Stimulated activated CD8-positive, alpha-beta memory T cell treated with anti-CD3 and anti-CD28 coated beads, Interleukin-4, amount 100 ng/mL, for 1 hour (primary cell): ENCODE data around the gene ARPC5L.
"Not testable (repeated sequence)": the region's sequence is repeated elsewhere in the genome, so short reads cannot be mapped to it uniquely, and the experiment has no call there.

ENCODE experiments used
- DNase-seq, 2 donors: peaks; one replicate each; pipeline ENCODE4 v3.0.0-alpha.2; 2020; ENCODE audit warnings: low read depth in 2 of 2, low spot score in 1 of 2

Gene ARPC5L

GRCh38 chr9:124861342-124862229, at the start of gene ARPC5L, which contains the start of gene RPL35:
Gene ARPC5L, plus strand, starts transcription at chr9:124862130. Its CDS starts 7,161 bp downstream, at chr9:124869291.
Gene RPL35, minus strand, starts transcription at chr9:124861957. Its CDS starts 45 bp downstream, at chr9:124861912.
- peak; percentile 82 to 92 for DNase-seq

- no peak for DNase-seq
These were observed 49.5 kb upstream of the ARPC5L start for GRCh38 chr9:124812441-124812876.

GRCh38 chr9:124813041-124813440, 48.9 kb upstream of the ARPC5L start:
- DNase-seq = no peak

- DNase-seq = no peak
These were observed 48.3 kb upstream of the ARPC5L start for GRCh38 chr9:124813501-124814163.

GRCh38 chr9:124814164-124814535, 47.8 kb upstream of the ARPC5L start:
- DNase-seq = no peak

GRCh38 chr9:124815601-124816000, 46.3 kb upstream of the ARPC5L start:
- DNase-seq = no peak

GRCh38 chr9:124818431-124819281, 43.3 kb upstream of the ARPC5L start:
- no peak for DNase-seq

- no peak for DNase-seq
These were observed 41.0 kb upstream of the ARPC5L start for GRCh38 chr9:124820698-124821623.

- DNase-seq = no peak
These were observed 33.2 kb upstream of the ARPC5L start for GRCh38 chr9:124828489-124829333.

GRCh38 chr9:124829334-124829669, 32.6 kb upstream of the ARPC5L start:
- DNase-seq = no peak

- no peak for DNase-seq
These were observed 31.3 kb upstream of the ARPC5L start for GRCh38 chr9:124830593-124830992.

GRCh38 chr9:124831642-124832364, 30.1 kb upstream of the ARPC5L start:
- no peak for DNase-seq

- no peak for DNase-seq
These were observed 27.3 kb upstream of the ARPC5L start for GRCh38 chr9:124834591-124834990.

GRCh38 chr9:124835026-124835557, 26.8 kb upstream of the ARPC5L start:
- no peak for DNase-seq

- DNase-seq = not testable (repeated sequence)
These were observed 23.8 kb upstream of the ARPC5L start for GRCh38 chr9:124838132-124838531.

- not testable (repeated sequence) for DNase-seq
These were observed 23.2 kb upstream of the ARPC5L start for GRCh38 chr9:124838567-124839275.

- no peak for DNase-seq
These were observed 22.2 kb upstream of the ARPC5L start for GRCh38 chr9:124839612-124840299.
